Putamen (tissue), 1 donor: ENCODE data around the gene SH3RF3.

Source experiments
- DNase-seq: peaks from one replicate; pipeline ENCODE4 v3.0.0-alpha.2; 2016; ENCODE audit warnings: low spot score

The SH3RF3 gene

DNA sequence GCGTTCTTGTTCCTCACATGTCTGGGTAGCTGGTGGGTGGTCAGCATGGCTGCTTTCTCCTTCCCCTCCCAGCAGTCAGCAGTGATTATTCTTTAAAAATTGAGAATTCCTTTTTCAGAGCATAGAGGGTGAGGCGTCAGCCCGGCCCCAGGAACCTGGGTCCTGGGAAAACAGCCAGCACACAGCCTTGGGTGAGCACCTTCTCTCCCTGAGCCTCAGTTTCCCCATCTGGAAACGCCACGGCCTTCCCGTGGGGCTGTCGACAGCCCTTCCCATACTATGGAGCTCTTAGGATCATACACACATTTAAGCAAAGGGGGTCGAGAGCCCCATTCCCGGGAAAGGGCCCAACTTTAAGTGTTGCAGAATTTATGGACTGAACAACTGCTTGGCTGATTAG, 73.5 kb downstream of the SH3RF3 start:
- no peak for DNase-seq

DNA sequence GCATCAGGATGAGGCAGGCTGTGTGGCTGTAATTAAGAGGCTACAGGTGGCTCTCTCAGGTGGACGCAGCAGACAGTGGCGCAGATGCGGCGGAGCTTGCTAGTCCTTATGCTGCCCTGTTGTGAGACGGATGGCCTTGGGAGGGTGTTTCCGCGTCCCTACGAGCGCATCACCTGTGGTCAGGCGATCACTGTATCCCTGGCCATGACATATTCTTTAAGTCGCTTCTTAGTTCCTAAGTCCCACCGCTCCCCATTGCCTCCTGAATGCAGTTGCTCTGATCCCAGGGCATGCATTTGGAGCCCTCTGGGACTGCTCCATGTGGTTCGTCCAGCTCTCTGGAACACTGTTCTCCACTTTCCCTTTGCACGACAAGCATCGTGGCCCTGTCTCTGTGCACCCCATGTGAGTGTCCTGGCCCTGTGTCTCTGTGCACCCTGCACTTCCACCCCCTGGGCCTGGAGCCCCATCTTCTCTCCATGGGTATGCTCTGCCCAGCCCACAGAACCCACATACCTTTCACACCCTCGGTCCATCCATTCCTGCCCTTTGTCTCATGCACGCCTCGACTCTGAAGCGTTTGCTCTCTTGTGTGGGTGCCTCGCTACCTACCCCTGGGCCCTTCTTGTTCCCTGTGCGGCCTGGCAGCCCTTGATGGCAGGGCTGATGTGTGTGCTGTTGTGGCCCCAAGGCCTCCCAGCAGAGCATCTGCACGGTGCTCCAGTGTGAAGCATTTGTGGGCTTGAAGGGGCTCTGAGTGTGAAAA, 74.4 kb downstream of the SH3RF3 start:
- DNase-seq, result no peak

DNA sequence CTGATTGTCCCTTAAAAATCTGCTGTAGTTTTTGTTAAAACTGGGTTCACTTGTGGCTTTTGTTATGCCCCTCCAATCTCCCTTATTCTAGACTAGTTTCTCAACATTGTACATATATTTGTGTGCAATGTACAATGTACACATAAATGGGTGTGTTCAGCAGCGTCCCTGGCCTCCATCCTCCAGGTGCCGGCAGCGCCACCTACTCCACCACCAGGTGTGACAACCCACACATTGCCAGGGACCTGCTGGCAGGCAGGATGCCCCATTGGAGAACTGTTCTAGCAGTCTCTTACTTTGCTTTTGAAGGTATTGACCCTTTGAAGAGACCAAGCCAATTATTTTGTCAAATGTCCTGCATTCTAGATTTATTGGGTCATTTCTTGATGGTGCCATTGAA, 75.4 kb downstream of the SH3RF3 start:
- DNase-seq, result no peak

DNA sequence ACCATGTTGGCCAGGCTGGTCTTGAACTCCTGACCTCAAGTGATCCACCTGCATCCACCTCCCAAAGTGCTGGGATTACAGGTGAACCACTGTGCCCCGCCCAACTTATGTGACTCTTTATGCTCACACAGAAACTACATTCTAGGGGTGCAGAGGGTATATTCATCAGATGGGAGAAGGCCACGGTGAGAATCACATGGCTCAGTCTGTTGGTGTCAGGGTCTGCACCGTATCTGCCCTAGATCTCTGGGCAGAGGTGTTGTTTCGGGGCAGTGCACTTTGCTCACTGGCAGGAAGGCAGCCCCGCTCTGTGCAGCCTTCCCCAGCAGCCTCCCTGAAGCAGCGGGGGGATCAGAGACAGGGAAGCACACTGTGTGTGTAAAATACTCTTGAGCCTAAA, 76.4 kb downstream of the SH3RF3 start:
- no peak for DNase-seq

DNA sequence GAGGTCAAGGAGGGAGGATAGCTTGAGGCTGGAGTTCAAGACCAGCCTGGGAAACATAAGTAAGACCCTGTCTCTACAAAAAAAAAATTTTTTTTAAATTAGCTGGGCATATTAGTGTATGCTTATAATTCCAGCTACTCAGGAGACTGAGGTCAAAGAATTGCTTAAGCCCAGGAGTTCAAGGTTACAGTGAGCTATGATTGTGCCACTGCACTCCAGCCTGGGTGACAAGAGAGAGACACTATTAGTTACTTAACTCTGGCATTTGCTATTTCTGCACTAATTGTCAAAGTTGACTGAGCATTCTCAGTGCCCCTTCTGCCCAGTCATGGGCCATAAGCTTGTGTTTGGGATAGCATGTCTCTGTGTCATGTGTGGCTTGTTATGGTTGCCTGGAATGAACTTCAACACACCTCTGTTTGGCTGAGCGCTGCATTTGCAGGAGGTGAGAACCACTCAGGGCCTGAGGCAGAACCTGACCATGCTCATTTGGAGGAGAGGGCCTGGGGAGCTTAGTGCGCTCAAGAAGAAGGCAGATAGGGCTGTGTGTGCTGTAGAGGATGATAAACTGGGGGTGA, 77.7 kb downstream of the SH3RF3 start:
- no peak for DNase-seq

DNA sequence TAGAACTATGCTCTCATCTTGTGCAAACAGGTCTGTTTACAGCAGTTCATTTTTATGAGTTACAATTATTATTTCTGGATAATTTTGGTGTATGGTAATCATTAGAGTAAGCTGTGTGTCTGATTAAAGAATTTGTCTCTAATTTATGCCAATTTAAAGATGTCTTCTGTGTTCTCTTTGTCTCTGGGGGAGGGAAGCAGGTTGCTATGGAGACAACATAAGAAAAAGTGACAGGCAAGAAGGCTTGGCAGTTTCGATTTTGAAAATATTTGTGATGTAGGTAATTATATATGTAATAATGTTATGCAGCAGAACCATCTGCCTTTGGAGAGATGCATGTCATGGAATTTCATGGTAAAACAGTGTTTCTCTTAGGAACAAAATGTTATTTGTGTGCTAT, 78.2 kb downstream of the SH3RF3 start:
- DNase-seq, result no peak

DNA sequence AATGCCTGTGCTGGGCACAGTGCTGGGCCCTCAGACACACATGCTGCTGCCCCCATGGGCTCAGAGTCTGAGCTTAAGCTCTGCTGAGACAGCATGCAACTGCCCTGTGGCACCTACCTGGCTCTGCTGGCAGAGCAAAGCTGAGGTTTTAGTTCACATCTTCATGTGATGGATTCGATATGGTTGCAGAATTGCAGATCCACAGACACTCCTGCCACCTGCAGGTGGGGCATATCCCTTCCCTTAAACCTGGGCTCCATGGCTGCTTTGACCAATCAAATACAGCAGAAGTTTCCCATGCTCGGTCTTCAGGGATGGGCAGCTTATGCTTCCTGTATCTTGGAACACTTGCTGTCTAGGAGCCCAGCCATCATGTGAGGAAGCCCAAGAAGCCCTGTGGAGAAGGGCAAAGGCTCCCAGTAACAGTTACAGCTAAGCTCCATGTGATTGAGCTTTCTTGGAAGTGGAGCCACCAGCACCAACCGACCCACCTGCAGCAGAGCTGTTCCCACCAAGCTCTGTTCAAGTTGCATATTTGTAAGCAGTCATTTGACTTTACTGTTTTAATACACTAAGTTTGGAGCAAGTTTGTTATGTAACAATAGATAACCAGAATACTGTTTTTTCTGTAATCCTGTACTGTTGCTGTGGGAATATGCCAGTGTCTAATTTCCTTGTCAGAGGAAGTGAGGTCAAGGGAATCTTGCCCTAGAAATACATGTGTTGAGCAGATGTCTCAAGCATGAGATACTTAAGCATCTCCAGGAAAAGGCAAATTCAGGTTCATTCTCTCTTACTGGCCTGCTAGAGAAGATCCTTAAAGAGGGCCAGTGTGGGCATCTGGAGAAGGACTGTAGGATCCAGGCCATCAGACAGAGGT, 79.3 kb downstream of the SH3RF3 start:
- no peak for DNase-seq

DNA sequence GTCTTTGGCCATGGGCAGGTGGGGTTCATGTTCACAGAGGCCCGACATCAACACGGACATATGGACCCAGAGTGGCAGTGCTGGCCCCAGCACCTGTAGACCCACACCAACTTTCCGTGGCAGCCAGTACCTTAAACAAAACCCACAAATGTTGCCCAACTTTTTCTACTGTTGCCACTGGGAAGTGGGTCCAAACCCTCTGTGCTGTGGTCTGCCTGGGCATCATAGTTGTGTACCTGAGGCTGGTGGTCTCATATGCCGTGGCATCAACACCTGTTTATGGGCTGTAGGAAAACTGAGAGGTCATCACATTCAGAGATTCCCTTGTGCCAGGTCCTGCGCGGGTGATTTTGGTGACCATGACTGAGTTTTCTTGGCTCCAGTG, 79.9 kb downstream of the SH3RF3 start:
- no peak for DNase-seq

DNA sequence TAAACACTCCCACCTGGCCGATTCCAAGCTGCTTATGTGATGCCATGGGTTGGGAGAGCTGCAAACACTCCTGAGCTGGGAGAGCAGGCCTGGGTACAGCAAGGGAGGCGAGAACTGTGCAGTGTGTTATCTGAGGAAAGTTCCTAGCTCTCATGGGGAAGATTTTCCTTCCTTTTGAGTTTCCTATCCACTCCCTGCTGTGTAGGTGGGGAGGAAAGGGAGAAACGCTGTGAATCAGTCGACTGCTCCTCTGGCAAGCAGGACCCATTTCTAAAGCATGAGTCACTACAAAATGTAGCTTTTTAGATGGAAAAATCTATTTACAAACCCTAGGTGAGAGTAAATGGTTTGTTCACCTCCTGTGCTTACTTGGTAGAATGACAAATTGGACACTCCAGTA, 80.4 kb downstream of the SH3RF3 start:
- no peak for DNase-seq

DNA sequence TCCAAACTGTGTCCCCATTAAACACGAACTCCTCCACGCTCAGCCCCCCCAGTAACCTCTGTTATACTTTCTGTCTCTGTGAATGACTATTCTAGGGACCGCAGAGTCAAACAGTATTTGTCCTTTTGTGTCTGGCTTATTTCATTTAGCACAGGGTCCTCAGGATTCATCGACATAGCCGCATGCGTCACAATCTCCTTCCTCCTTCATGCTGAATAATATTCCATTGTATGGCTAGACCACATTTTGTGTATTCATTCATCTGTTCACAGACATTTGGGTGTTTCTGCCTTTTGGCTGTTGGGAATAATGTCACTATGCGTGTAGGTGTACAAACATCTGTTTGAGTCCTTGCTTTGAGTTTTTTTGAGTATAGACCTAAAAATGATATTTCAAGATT, 80.9 kb downstream of the SH3RF3 start:
- no peak for DNase-seq

DNA sequence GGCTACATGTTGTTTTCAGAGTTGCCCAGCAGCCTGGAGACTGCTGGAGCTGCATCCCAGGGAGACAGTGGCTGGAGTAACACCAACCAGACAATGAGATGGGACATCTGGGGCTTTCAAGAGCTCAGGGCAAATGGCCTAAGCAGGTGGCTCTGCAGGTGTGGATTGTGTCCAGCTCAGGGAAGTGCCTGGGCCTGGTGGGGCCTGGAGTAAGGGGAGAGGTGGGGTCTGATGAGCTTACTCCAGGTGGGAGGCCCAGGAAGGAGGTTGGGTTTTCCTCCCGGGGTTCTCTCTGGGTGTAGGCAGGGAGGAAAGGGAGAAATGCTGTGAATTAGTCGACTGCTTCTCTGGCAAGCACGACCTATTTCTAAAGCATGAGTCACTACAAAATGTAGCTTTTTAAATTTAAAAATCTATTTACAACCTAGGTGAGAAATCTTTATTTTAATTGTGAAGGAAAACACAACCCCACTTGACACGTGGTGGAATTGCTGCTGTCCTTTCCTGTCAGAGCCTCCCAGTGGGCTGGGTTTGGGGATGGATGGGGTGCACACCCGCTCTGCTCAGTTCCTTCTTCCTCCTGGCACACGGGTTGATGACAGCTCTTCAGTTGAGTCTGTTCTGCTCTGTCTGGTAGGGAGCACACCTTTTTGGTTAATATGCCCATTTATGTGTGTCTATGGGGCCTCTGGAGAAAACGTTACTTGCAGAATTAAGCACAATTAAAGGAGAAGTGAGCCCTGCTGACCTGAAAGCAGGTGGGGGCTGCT, 81.6 kb downstream of the SH3RF3 start:
- DNase-seq, result no peak

DNA sequence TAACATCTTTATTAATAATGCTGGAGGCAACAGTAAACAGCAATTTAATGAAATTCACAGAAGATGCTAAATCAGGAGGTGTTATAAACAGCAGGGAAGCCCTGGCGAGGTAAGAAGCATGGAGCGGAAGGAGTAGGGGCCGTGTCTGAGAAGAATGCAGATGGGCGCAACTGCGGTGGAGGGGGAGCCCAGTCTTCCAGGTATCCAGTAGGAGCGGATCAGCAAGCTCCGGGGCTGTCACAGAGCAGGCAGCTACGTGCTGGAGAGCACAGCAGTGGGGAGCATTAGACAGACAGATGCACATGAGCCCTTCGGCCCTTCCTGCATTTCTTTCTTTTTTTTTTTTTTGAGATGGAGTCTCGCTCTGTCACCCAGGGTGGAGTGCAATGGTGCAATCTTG, 82.3 kb downstream of the SH3RF3 start:
- no peak for DNase-seq

DNA sequence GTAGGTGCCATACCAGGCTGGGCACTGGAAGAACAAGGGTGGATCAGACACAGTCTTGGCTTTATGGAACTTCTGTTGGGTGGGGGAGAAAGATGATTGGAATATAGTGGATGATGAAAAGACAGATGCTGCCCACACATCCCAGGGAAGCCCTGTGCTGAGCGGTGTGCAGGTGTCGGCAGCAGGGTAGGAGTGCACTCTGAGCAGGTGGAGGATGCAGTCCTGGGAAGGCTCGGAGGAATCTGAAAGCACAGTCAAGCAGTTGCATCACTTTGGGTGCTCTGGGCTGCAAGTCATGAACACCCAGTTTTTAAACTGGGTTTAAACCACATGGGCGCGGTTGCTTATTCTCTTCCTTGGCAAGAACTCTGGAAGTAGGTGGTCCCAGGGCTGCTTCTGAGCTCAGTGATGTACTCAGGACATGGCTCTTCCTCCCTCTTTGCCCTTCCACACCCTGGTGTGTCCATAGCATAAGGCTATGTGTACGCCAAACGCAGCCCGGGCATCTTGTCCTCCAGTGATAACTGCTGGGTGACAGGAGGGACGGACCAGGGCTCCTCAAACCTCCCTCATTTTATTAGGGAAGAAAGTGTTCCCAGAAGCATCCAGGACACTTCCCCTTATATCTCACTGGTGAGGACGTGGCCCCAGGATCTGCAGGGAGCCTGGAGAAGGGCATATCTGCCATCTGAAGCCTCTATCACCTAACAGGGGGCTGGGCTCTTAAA, 84.0 kb downstream of the SH3RF3 start:
- peak; percentile 67 for DNase-seq

DNA sequence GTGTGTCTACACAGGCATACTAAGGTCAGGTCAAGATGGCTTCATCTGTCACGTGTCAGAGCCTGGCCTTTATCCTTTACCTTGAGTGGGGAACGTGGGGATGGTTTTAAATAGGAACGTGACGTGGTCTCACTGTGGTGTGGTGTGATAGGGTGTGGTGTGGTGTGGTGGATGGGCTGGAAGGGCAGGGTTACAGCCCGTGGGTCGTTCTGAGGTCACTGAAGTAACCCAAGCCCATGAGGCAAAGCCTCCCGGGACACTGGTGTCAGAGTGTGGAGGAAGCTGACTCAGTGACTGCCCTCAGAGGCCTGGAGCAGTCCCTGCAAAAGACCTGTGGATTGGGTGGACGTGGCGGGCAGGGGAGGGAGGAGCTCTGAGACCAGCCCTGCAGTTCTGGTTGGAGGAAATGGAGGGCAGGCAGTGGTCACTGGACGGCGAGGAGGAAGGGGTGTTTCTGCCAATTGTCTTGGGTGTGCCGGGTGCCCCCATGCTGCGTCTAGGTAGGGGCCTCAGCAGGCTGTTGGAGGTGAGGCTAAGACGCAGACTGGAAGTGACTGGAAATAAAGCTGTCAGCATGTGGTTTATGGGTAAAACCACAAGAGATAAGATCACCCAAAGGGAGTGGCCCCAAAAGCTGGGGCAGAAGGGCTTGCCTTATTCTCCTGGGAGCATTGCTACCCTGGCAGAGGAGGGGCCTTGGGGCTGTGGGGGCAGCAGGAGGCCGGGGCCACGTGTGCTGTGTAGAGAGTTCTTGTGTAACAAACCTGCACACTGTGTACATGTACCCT, 84.8 kb downstream of the SH3RF3 start:
- no peak for DNase-seq

DNA sequence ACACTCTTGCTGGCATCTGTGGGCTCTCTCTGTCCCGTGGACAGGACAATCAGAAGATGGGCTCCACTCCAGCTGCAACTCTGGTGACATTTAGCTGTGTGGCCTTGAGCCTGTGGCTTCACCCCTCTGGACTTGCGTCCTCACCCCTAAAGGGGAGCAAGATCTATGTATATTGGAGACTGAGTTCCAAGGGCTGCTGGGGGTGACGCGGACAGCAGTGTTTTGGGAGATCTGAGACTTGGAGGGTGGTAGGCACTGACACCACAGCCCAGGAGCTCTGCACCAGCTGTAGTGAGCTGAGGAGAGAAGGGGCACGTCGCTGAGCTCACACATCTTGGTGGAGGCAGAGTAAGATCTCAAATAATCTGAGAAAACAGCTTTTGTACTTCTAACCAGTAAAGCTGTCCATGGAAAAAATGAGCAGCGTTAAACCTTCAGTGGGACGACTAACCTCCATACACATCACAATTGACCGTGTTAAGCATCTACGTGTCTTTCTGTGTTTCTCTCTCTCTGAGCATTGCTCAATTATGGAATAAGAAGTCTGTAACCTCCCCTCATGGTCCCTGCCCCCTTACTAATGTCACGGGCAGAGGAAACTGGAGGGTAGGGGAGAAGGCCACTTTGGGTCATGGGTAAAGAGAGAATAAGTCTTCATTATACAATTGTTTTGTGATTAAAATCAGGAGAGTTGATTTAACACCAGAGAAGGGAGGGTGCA, 85.8 kb downstream of the SH3RF3 start:
- DNase-seq, result no peak

DNA sequence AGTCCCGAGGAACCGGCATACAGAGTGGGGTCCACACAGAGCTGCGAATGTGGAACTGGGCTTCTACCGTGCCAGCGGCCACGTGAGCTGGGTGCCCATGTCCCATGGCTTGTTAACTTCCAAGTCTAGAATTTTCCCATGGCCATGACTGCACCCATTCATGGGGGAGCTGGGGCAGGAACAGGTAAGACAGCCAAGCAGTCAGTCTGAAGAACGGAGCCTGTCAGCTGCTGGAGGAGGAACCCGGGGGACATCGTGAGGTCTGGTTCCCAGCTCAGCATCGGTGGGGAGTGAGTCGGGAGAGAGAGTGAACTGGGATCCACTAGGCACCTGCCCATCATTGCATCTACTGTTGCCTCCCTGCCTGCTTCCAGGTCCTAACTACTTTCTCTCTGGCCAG, 86.9 kb downstream of the SH3RF3 start:
- DNase-seq, result no peak

DNA sequence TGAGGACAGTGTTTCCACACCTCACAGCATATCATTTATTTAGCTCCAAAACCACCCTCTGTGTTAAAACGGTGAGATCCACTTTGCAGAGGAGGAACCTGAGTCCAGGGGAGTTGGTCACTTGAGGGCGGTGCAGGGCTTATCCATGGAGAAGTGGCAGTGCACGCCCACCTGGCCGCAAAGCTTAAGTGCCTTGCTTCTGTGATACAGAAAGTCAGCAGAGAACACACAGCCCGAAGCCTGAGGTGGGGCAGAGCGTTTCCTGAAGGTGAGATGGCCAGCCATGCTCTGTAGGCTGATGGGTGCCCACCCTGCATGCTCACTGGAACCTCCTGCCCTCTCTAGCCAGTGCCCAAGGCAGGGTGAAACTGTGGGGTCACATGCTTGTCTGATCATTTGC, 87.3 kb downstream of the SH3RF3 start:
- DNase-seq, result no peak

DNA sequence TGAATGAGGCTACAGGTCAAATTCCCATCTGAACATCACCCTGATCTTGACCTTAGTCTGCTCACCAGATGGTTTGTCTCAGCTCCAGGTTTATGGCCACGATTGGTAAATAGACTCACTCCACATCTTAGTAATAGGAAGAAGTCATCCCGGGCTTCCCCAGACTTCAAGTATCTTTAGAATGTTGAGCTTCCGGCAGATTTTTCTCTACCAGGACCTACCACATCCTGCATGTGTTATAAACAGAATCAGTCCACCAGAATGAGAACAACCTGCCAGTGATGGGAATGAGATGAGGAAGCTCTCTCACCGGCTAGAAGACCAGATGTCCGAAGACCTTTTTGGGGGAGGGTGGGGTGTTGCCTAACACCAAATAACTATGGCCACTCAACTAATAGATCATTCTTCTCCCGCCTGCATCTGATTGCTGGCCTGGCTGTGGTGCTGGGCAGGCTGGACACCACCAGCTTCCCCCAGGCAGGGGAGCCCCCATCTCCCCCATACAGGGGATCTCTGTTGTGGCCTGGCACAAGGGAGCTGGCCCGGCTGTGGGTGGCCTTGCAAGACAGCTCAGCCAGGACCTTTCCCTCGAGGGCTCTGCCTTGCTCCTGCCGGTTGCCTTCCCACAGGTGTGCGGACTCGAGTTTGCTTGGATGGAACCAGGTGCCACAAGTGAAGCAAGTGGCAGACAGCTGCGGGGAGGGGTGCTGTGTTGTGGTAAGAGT, 88.5 kb downstream of the SH3RF3 start:
- DNase-seq, result no peak

DNA sequence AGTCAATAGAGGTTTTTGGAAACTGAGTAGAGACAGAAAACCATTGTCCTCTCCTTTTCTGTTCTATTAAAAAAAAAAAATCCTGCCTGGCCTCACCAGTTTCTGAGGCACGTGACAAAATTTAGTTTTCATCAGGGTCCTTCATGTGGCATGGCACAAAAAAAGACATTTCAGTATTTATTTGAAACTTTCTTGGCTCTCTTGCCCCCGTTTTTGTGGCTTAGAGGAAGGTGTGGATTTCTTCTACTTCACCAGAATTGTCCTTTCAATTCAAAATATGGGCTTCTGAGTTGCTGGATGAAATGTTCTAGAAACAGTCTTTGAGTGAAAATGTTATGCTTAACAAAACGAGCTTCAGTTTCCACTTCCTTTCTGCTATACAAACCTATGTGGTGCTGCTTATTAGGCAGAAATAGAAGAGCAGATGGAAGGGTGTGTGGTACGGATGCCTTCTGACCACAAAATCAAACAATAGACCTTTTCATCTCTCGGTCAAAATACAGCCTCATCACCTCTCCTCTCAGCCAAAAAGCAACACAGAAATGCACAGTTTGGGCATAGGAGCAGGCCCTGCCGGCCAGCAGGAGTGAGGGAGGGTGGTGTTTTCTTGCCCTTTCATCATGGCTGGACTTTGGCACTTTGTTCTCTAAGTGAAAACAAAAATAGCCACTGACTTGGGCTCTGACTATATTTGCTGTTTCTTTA, 89.2 kb downstream of the SH3RF3 start:
- DNase-seq, result no peak
